ENCODE measurements around the gene ARMC12.
A peak's percentile ranks its signal among the peaks of the same experiment; 100 is the strongest.

ARMC12 gene

GRCh38 chr6:35736253-35736894, 458 bp upstream of the ARMC12 start:
- DNase-seq (ENCODE audit: low read depth): peak; percentile 73

GRCh38 chr6:35737413-35738211, 780 bp downstream of the ARMC12 start:
- no peak for DNase-seq (ENCODE audit: low read depth)

- no peak for DNase-seq (ENCODE audit: low read depth)
Observed at GRCh38 chr6:35739645-35740524, 3.1 kb downstream of the ARMC12 start.

- DNase-seq (ENCODE audit: low read depth): no peak
Observed at GRCh38 chr6:35742842-35743241, 6.0 kb downstream of the ARMC12 start.

GRCh38 chr6:35745509-35745908, 8.7 kb downstream of the ARMC12 start:
- DNase-seq (ENCODE audit: low read depth): no peak

- DNase-seq (ENCODE audit: low read depth): no peak
Observed at GRCh38 chr6:35746516-35746915, 9.7 kb downstream of the ARMC12 start.

GRCh38 chr6:35747877-35748276, 11.0 kb downstream of the ARMC12 start:
- DNase-seq (ENCODE audit: low read depth): no peak

- DNase-seq (ENCODE audit: low read depth): no peak
Observed at GRCh38 chr6:35750557-35750956, 13.7 kb downstream of the ARMC12 start.

GRCh38 chr6:35751594-35751993, 14.8 kb downstream of the ARMC12 start:
- no peak for DNase-seq (ENCODE audit: low read depth)

GRCh38 chr6:35752330-35752729, 15.5 kb downstream of the ARMC12 start:
- DNase-seq (ENCODE audit: low read depth): no peak

- DNase-seq (ENCODE audit: low read depth): no peak
Observed at GRCh38 chr6:35754452-35755277, 17.8 kb downstream of the ARMC12 start.

- no peak for DNase-seq (ENCODE audit: low read depth)
Observed at GRCh38 chr6:35755278-35755924, 18.6 kb downstream of the ARMC12 start.

- DNase-seq (ENCODE audit: low read depth): no peak
Observed at GRCh38 chr6:35757456-35758123, 20.8 kb downstream of the ARMC12 start.

- DNase-seq (ENCODE audit: low read depth): no peak
Observed at GRCh38 chr6:35759426-35759825, 22.6 kb downstream of the ARMC12 start.

GRCh38 chr6:35765739-35766138, 28.9 kb downstream of the ARMC12 start:
- DNase-seq (ENCODE audit: low read depth): no peak

GRCh38 chr6:35769211-35769610, 32.4 kb downstream of the ARMC12 start:
- DNase-seq (ENCODE audit: low read depth): no peak

- no peak for DNase-seq (ENCODE audit: low read depth)
Observed at GRCh38 chr6:35771343-35771627, 34.5 kb downstream of the ARMC12 start.

- DNase-seq (ENCODE audit: low read depth): no peak
Observed at GRCh38 chr6:35774116-35774794, 37.4 kb downstream of the ARMC12 start.

- no peak for DNase-seq (ENCODE audit: low read depth)
Observed at GRCh38 chr6:35775031-35775430, 38.2 kb downstream of the ARMC12 start.

All from activated T-helper 9 cell treated with anti-CD3 and anti-CD28 coated beads, Interleukin-2, amount 50 U/mL, for 16 hours (primary cell).